Measurements from ENCODE around the gene SVOP.
"Not testable (repeated sequence)": the region's sequence is repeated elsewhere in the genome, so short reads cannot be mapped to it uniquely, and the experiment has no call there.

Gene SVOP

GRCh38 chr12:109020796-109021380 is at the start of gene SVOP:
TSS of gene SVOP (minus strand) at chr12:109021068. CDS start at chr12:109020868, 200 bp downstream.
- DNase-seq = peak; percentile 84

DNA sequence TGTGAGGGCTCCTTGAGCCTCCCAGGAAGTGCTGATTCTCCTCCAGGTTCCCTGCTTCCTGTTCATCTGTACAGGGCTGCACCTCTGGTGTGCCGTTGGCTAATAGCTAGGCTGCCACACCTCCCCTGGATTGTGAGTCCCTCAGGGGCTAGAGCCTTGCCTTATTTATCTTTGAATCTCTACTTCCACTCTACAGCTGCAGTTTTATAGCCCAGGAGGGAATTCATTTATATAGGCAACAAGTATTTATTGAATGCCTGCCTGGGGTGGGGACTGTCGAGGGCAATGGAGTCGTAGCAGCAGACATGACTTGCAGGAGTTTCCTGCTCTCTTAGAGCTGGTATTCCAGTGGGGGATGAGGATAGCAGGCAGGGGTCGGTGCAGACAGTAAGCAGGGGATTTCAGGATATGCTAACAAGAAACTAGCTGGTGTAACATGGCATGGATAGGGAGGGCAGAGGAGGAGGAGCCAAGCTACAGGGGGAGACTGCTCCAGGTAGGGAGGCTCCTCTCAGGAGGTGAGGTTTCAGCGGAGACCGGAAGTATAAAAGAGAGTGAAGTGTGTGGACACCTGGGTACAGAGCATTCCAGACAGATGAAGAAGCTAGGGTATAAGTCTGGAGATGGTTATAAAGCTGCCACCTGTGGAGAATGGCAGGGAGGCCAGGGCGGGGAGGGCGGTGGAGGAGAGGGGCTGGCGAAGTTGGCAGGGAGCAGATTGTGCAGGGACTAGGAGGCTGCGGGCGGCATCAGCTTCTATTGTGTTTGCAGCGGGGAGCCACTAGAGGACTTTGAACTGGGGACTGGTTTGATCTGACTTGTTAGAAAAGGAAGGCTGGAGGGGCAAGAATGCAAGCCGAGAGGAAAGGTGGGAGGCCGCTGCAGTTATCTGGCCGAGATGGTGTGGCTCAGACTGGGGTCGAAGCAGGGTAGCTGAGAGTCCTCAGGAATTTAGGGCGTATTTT is 48.7 kb upstream of the SVOP start:
- no peak for DNase-seq

DNA sequence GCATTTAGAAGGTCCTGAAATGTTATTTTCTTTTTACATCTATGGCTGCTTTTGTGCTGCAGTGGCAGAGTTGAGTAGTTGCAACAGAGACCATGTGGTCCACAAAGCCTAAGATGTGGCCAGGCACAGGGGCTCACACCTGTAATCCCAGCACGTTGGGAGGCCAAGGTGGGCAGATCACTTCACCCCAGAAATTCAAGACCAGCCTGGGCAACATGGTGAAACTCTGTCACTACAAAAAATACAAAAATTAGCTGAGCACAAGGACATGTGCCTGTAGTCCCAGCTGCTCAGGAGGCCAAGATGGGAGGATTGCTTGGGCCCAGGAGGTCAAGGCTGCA is 45.0 kb upstream of the SVOP start:
- no peak for DNase-seq

DNA sequence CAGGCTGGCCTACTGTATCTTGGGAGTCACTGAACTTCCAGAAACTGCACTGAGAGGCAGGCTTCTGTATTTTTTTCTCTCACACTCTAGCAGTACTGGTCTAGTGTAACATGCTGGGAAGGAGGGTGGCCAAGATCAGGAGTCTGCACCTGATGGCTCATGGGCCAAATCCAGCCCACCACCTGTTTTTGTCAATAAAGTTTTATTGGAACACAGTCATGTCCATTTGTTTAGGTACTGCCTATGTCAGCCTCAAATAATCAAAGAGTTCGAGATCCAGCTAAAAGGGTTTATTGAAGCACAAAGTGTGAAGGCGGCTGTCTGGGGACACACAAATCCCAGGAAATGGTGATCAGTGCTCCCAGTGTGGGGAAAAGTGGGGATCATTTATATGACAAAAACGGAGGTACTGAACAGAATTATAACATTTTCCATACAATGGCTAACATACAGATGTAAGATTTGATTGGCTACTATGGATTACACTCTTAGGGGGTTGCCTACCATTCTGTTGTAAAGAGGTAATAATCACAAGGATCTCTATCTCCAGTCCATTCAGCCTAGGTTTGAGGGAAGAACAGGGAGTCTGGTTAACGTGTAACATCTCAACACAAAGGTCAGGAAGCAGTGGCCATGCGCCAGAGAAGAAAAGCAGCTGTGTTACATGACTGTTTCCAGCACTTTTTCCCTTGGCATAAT is 44.4 kb upstream of the SVOP start:
- no peak for DNase-seq

GRCh38 chr12:109064143-109064542 is 43.3 kb upstream of the SVOP start:
- no peak for DNase-seq

GRCh38 chr12:109058773-109059172 is 37.9 kb upstream of the SVOP start:
- DNase-seq = no peak

DNA sequence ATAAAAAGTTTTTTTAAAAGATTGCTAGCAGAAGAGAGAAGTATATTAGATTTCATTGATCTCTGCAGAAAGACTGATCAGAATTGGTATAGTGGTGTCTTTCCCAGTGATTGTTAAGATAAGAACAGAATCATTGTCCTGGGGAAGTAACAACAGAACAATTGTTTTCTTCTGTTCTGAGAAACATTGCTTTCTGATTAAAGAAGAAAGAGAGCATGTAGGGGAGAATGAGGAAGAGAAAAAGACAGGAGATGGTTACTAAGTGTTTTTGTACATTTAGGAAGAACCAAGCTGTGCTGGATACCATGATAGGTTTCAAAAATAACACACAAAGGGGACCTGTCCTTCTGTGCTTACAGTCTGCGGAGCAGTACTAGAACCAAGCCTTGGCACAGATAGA is 36.5 kb upstream of the SVOP start:
- no peak for DNase-seq

DNA sequence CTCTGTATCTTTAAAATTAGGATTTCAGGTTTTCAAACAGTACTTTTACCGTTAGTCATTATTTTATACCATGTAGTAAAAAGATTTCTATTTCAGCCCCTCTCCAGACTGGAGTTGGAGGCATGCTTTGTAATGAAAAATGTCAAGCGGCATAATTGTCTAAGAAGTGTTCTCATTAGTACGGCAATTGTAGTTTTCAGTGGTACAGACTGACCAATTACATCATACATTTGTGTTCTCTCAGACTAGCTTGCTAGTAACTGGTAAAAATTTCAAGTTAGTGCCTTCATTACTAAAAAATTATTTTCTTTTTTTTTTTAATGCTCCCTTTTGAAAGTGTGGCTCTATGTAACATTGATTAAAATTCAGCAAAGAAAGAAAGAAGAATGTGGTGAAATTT is 36.0 kb upstream of the SVOP start:
- DNase-seq = no peak

- DNase-seq = no peak
Observed at GRCh38 chr12:109054520-109054919, 33.7 kb upstream of the SVOP start.

- not testable (repeated sequence) for DNase-seq
Observed at GRCh38 chr12:109054124-109054513, 33.3 kb upstream of the SVOP start.

GRCh38 chr12:109053382-109054123 is 32.7 kb upstream of the SVOP start:
- no peak for DNase-seq

- DNase-seq = peak; percentile 81
Observed at GRCh38 chr12:109052414-109053323, 31.8 kb upstream of the SVOP start, which contains the start of gene USP30. TSS of gene USP30 (plus strand) at chr12:109052576. CDS start at chr12:109052679, 103 bp downstream.

DNA sequence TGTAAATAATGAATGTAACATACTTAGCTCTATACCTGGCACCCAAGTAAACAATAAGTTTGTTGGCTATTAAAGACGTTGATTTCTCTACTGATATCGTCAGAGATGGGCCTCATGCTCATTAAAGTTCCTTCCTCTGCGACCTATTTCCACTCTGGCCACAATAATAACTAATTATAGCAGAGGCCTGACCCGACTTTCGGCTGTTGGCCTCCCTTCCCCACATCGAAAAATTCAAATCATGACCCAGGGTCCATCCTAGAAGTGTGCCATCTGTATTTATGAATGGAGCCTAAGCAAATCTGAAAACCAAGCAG is 31.2 kb upstream of the SVOP start:
- DNase-seq = no peak

GRCh38 chr12:109049794-109050193 is 28.9 kb upstream of the SVOP start:
- not testable (repeated sequence) for DNase-seq

DNA sequence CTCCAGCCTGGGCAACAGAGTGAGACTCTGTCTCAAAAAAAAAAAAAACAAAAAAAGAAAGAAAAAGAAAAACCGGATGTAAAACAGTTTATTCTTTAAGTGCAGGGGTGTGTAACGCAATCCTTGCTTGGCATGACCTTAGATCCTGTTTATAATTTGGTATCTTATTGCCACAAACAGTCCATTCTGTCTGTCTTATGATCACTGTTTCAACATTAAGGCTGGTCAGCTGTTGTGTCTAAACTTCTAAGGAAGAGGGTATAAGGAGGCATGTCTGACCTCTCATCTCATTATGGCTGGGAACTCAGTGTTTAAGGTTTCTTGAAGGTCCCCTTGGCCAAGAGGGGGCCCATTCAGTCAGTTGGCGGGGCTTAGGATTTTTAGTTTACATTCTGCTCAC is 27.8 kb upstream of the SVOP start:
- DNase-seq = not testable (repeated sequence)

DNA sequence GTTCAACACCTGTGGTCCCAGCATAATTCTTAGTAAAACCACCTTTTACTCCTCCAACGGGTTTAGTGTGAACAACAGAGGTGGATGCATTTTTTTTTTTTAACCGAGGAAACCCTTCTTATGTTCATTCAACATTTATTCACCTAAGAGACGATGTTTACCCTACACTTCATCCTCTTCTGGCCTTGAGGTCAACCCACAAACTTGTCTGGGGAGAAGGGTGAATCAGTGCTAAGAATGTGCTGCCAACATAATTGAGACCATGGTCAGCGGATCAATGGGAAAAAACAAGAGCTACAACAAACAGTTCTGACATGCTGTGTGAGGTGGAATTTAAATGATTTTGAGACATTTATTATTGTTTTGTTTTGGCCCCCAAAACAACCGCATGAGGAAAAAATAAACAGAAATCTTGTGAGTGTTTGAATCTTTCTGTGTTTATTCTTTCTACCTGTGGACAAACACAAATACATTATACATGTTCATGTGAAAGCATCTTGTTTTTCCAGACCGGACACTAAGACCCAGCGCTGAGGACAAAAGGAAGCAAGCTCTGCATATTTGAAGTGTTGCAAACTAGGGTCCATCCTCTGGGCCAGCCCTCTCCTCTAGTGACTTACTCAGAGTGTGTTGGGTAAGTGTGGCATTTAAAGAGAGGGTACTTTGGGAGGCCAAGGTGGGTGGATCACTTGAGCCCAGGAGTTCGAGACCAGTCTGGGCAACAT is 26.4 kb upstream of the SVOP start:
- no peak for DNase-seq

GRCh38 chr12:109044241-109044640 is 23.4 kb upstream of the SVOP start:
- DNase-seq = no peak

- DNase-seq = no peak
Observed at GRCh38 chr12:109036975-109037374, 16.1 kb upstream of the SVOP start.

DNA sequence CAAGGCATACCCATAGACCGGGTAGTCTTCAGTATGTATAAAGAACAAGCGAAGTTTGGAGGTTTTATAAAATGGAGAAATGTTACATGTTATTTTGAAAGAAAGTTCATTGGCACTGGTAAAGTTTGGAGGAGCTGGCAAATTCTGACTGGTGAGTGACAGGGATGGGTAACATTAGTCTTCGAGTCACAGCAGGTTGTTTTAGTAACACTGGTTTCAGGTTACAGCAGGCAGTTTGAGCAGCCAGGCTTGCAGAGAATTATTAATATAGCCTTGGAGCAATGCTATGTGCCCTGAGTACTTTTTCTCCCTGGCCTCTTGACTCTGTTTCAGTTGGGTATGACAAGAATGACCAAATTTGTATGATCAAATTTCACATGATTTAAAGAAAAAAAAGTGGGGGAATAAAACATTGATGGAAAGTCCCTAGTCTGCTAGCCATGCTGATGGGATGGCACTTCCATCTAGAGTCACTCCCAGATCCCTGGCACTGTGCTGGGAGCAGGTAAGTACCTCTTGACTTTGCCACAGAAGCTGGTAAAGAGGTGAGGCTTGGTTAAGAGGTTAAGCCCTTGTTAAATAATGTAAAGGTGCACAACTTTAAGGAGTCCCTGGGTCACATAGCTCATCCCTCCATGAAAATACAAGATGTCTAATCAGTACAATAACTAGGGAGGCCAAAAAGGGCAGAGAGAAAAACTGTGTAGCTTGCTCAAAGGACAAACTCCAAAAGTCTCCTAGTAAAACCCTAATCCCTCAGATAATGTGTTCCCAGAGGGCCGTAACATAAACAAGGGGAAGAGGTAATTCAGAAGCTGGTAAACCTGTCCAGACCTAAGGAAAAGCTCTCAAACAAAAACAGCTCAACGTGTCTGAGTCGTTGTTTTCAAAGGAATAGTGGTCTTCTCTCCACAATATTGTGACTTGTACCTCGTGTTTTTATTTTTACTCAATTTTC is 12.7 kb upstream of the SVOP start:
- DNase-seq = no peak

DNA sequence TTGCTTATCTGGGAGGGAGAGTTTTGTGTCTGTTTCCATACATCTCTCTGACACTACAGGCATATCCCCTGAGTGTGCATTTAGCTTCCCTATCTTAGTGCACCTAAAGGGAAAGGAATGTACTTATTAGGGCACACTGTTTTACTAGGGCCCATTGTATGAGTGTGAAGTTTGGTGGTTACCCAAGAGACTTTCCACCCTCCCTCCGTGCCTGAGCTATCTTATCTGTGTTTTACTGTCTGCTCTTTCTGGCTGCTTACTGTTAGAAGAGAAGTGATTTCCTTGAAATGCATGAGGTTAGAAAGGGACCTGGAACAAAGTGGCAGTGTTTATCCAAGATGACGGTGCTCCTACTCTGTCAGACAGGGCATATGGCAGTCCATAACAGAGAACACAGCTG is 8.5 kb upstream of the SVOP start:
- DNase-seq = no peak
